WTC11 (cell line): Measurements from ENCODE around the gene KEL. TPM values are rescaled to one million over a fixed set of nuclear protein-coding genes. Genes with fewer than 3 reads are reported as not detected.

ENCODE experiments used
- ATAC-seq: fragments of 200-7000 bp; cut with Tn5 transposase; 2 replicates; pipeline ENCODE4 v1.10.0; 2021; ENCODE audit warnings: mild to moderate bottlenecking, moderate library complexity
- CTCF ChIA-PET: fragments of 300-600 bp; sonication (Branson Sonifier 250); formaldehyde crosslinking; loops from one replicate; lab custom pipeline; 2021; ENCODE audit warnings: antibody characterized with exemption; lab: Charles Lee
- POLR2A ChIA-PET: fragments of 350-600 bp; sonication (Branson Sonifier 250); formaldehyde crosslinking; loops from one replicate; lab custom pipeline; 2021; ENCODE audit warnings: antibody characterized with exemption; lab: Charles Lee
- DNase-seq: peaks from one replicate; pipeline ENCODE4 v3.0.0; 2021; ENCODE audit warnings: low spot score
- H3K27ac Mint-ChIP-seq: 2 replicates; pipeline ENCODE4 v1.8.0; 2021; ENCODE audit warnings: mixed read lengths
- H3K27me3 Mint-ChIP-seq: 2 replicates; pipeline ENCODE4 v1.8.0; 2021; ENCODE audit warnings: low read depth, mild to moderate bottlenecking, moderate library complexity, mixed read lengths
- H3K36me3 Mint-ChIP-seq: 2 replicates; pipeline ENCODE4 v1.8.0; 2021; ENCODE audit warnings: mixed read lengths
- H3K4me1 Mint-ChIP-seq: 2 replicates; pipeline ENCODE4 v1.8.0; 2022; ENCODE audit warnings: mixed read lengths
- H3K4me3 Mint-ChIP-seq: 2 replicates; pipeline ENCODE4 v1.8.0; 2021; ENCODE audit warnings: mild to moderate bottlenecking, moderate library complexity, mixed read lengths
- H3K9me3 Mint-ChIP-seq: 2 replicates; pipeline ENCODE4 v1.8.0; 2021; ENCODE audit warnings: mixed read lengths
- AFF4 ChIP-seq: sonication (generic); formaldehyde crosslinking; IDR thresholded peaks from 2 replicates; pipeline ENCODE4 v1.8.1; 2023; ENCODE audit warnings: mild to moderate bottlenecking, missing genetic modification reagents, borderline replicate concordance
- ATF1 ChIP-seq: sonication (generic); formaldehyde crosslinking; IDR thresholded peaks from 2 replicates; pipeline ENCODE4 v1.8.1; 2023; ENCODE audit warnings: mild to moderate bottlenecking, moderate library complexity, missing genetic modification reagents
- CBFB ChIP-seq: sonication (generic); formaldehyde crosslinking; IDR thresholded peaks from 2 replicates; pipeline ENCODE4 v1.8.1; 2022; ENCODE audit warnings: mild to moderate bottlenecking, low read depth, missing genetic modification reagents
- CREB1 ChIP-seq: sonication (generic); formaldehyde crosslinking; IDR thresholded peaks from 2 replicates; pipeline ENCODE4 v1.8.0; 2023; ENCODE audit warnings: mild to moderate bottlenecking, missing genetic modification reagents
- EMX1 ChIP-seq: fragments of 250-450 bp; sonication (Bioruptor Pico); IDR thresholded peaks from 2 replicates; pipeline ENCODE4 v1.8.0; 2021; ENCODE audit warnings: mild to moderate bottlenecking
- ESRRA ChIP-seq: sonication (generic); formaldehyde crosslinking; IDR thresholded peaks from 2 replicates; pipeline ENCODE4 v1.8.1; 2022; ENCODE audit warnings: mild to moderate bottlenecking, missing genetic modification reagents, borderline replicate concordance
- FOXK1 ChIP-seq: sonication (generic); formaldehyde crosslinking; IDR thresholded peaks from 2 replicates; pipeline ENCODE4 v1.8.0; 2022; ENCODE audit warnings: mild to moderate bottlenecking, moderate library complexity, missing genetic modification reagents
- GTF2I ChIP-seq: fragments of 250-450 bp; sonication (Bioruptor Pico); conservative IDR thresholded peaks from 2 replicates; pipeline ENCODE4 v1.4.0; 2021; ENCODE audit warnings: mild to moderate bottlenecking
- HMGA2 ChIP-seq: fragments of 250-450 bp; sonication (Bioruptor Pico); IDR thresholded peaks from 2 replicates; pipeline ENCODE4 v1.4.0; 2021; ENCODE audit warnings: mild to moderate bottlenecking, moderate library complexity
- MXD4 ChIP-seq: fragments of 250-450 bp; sonication (Bioruptor Pico); IDR thresholded peaks from 2 replicates; pipeline ENCODE4 v1.8.0; 2021; ENCODE audit warnings: mild to moderate bottlenecking, moderate library complexity, borderline replicate concordance
- NFATC4 ChIP-seq: fragments of 250-450 bp; sonication (Bioruptor Pico); IDR thresholded peaks from 2 replicates; pipeline ENCODE4 v1.9.0; 2021; ENCODE audit warnings: mild to moderate bottlenecking
- NFE2L1 ChIP-seq: sonication (generic); formaldehyde crosslinking; IDR thresholded peaks from 2 replicates; pipeline ENCODE4 v1.8.1; 2023; ENCODE audit warnings: missing genetic modification reagents
- OVOL2 ChIP-seq: fragments of 250-450 bp; sonication (Bioruptor Pico); IDR thresholded peaks from 2 replicates; pipeline ENCODE4 v1.9.0; 2021; ENCODE audit warnings: mild to moderate bottlenecking, borderline replicate concordance
- PRRX2 ChIP-seq: fragments of 250-450 bp; sonication (Bioruptor Pico); IDR thresholded peaks from 2 replicates; pipeline ENCODE4 v1.8.0; 2021; ENCODE audit warnings: mild to moderate bottlenecking
- RORB ChIP-seq: fragments of 250-450 bp; sonication (Bioruptor Pico); IDR thresholded peaks from 2 replicates; pipeline ENCODE4 v1.9.0; 2021; ENCODE audit warnings: mild to moderate bottlenecking
- SMAD3 ChIP-seq: sonication (generic); formaldehyde crosslinking; IDR thresholded peaks from 2 replicates; pipeline ENCODE4 v1.8.0; 2022; ENCODE audit warnings: missing genetic modification reagents, mild to moderate bottlenecking, borderline replicate concordance
- SOX15 ChIP-seq: fragments of 250-450 bp; sonication (Bioruptor Pico); IDR thresholded peaks from 2 replicates; pipeline ENCODE4 v1.9.0; 2021; ENCODE audit warnings: mild to moderate bottlenecking
- TEAD1 ChIP-seq: sonication (generic); formaldehyde crosslinking; IDR thresholded peaks from 2 replicates; pipeline ENCODE4 v1.8.0; 2022; ENCODE audit warnings: mild to moderate bottlenecking, missing genetic modification reagents
- TP53 ChIP-seq: sonication (generic); formaldehyde crosslinking; IDR thresholded peaks from 2 replicates; pipeline ENCODE4 v1.8.1; 2023; ENCODE audit warnings: mild to moderate bottlenecking, missing genetic modification reagents
- ZNF416 ChIP-seq: fragments of 250-450 bp; sonication (Bioruptor Pico); IDR thresholded peaks from 2 replicates; pipeline ENCODE4 v1.9.0; 2021; ENCODE audit warnings: mild to moderate bottlenecking, inconsistent platforms
- ZNF532 ChIP-seq: fragments of 250-450 bp; sonication (Bioruptor Pico); IDR thresholded peaks from 2 replicates; pipeline ENCODE4 v1.9.0; 2021; ENCODE audit warnings: mild to moderate bottlenecking, borderline replicate concordance
- total RNA-seq: library from RNA; stranded (reverse); gene quantifications from 3 replicates; pipeline ENCODE4 v1.2.3, GENCODE V29; 2021
- TF ChIP-seq, protein P1 (sequence below): fragments of 250-450 bp; sonication (Bioruptor Pico); IDR thresholded peaks from 2 replicates; pipeline ENCODE4 v1.9.0; 2021; ENCODE audit warnings: moderate library complexity, mild to moderate bottlenecking, inconsistent platforms, borderline replicate concordance
- TF ChIP-seq, protein P2 (sequence below): sonication (generic); formaldehyde crosslinking; IDR thresholded peaks from 2 replicates; pipeline ENCODE4 v1.8.1; 2022; ENCODE audit warnings: low read depth, missing genetic modification reagents, borderline replicate concordance

KEL gene
- total RNA-seq, 1 experiment from 2014 or later: 0.87 TPM

GRCh38 chr7:142964502-142965246 lies 2.5 kb upstream of the KEL start:
- Mint-ChIP-seq H3K36me3 (no peaks in the 10 kb centered on the region; the same call in 1 of the 2 replicates), H3K4me3 (no peak overlapping the region), H3K9me3 (peaks cover 5% of the 10 kb centered on the region; the same call in 1 of the 2 replicates), H3K27ac (no peak overlapping the region), H3K4me1 (peaks cover 24% of the 10 kb centered on the region), H3K27me3 (peaks cover 3% of the 10 kb centered on the region)
- no peak for ATAC-seq
- POLR2A ChIA-PET: no interaction called here
- TF ChIP-seq GTF2I (no peak), ATF1 (CRISPR knock-in tag) (no peak), ESRRA (CRISPR knock-in tag) (no peak), PRRX2 (no peak), NFATC4 (no peak), NFE2L1 (CRISPR knock-in tag) (no peak), OVOL2 (CRISPR knock-in tag) (no peak), AFF4 (CRISPR knock-in tag) (no peak), EMX1 (CRISPR knock-in tag) (no peak), CBFB (CRISPR knock-in tag) (no peak)
- TF ChIP-seq, protein P1, sequence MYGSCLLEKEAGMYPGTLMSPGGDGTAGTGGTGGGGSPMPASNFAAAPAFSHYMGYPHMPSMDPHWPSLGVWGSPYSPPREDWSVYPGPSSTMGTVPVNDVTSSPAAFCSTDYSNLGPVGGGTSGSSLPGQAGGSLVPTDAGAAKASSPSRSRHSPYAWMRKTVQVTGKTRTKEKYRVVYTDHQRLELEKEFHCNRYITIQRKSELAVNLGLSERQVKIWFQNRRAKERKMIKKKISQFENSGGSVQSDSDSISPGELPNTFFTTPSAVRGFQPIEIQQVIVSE (CRISPR knock-in tag): no peak
- TF ChIP-seq, protein P2, sequence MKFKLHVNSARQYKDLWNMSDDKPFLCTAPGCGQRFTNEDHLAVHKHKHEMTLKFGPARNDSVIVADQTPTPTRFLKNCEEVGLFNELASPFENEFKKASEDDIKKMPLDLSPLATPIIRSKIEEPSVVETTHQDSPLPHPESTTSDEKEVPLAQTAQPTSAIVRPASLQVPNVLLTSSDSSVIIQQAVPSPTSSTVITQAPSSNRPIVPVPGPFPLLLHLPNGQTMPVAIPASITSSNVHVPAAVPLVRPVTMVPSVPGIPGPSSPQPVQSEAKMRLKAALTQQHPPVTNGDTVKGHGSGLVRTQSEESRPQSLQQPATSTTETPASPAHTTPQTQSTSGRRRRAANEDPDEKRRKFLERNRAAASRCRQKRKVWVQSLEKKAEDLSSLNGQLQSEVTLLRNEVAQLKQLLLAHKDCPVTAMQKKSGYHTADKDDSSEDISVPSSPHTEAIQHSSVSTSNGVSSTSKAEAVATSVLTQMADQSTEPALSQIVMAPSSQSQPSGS: no peak
- CTCF ChIA-PET: interaction anchor here (0.9 to 1.5 kb wide), 4 partner anchors 39 to 92 kb away, joined by 3 read pairs; no protein-coding TSS in a partner anchor
- no peak for DNase-seq

GRCh38 chr7:142963993-142964392 lies 1.8 kb upstream of the KEL start:
- no peak for DNase-seq
- Mint-ChIP-seq H3K36me3 (no peaks in the 10 kb centered on the region; the same call in 1 of the 2 replicates), H3K4me1 (peaks cover 31% of the 10 kb centered on the region), H3K4me3 (no peak overlapping the region), H3K27ac (no peak overlapping the region), H3K27me3 (peaks cover 3% of the 10 kb centered on the region), H3K9me3 (peaks cover 5% of the 10 kb centered on the region; the same call in 1 of the 2 replicates)
- ChIA-PET POLR2A (no interaction called here), CTCF (interaction anchor here (0.9 to 1.5 kb wide), 4 partner anchors 40 to 91 kb away, joined by 3 read pairs; no protein-coding TSS in a partner anchor)
- TF ChIP-seq RORB (CRISPR knock-in tag): no peak
- no peak for TF ChIP-seq HMGA2 (CRISPR knock-in tag)
- no peak for TF ChIP-seq TEAD1
- TF ChIP-seq GTF2I: no peak
- no peak for TF ChIP-seq CREB1 (CRISPR knock-in tag)
- TF ChIP-seq TP53 (CRISPR knock-in tag): no peak
- TF ChIP-seq SOX15 (CRISPR knock-in tag): no peak
- no peak for TF ChIP-seq ZNF416 (CRISPR knock-in tag)
- TF ChIP-seq ZNF532 (CRISPR knock-in tag): no peak
- TF ChIP-seq FOXK1 (CRISPR knock-in tag): no peak
- TF ChIP-seq MXD4: no peak
- no peak for TF ChIP-seq SMAD3 (CRISPR knock-in tag)
- no peak for TF ChIP-seq CBFB (CRISPR knock-in tag)
- ATAC-seq: no peak
